Spleen (tissue), 11 donors: ENCODE results near the gene BPIFB2. TPM values are rescaled to one million over a fixed set of nuclear protein-coding genes. Genes with fewer than 3 reads are reported as not detected.

ENCODE experiments used
- DNase-seq: peaks from one replicate; pipeline ENCODE4 v3.0.0-alpha.2; 2020
- H3K27ac ChIP-seq, 8 donors: fragments of 200-600 bp; sonication (generic) in 7 of 8; 1 replicate in 4 of 8; 2 replicates in 4 of 8; pipeline versions ENCODE4 v1.5.0 to v1.8.0; 2016 to 2021; ENCODE audit warnings: inconsistent platforms in 4 of 8, mild to moderate bottlenecking in 4 of 8, moderate library complexity in 1 of 8
- H3K27me3 ChIP-seq, 7 donors: fragments of 200-600 bp; sonication (generic) in 6 of 7; replicated peaks in 1 of 7; 1 replicate in 4 of 7; 2 replicates in 3 of 7; pipeline versions ENCODE4 v1.5.0 to v1.8.0; 2016 to 2021; ENCODE audit warnings: inconsistent platforms in 3 of 7, mild to moderate bottlenecking in 1 of 7
- H3K36me3 ChIP-seq, 6 donors: fragments of 200-600 bp; sonication (generic) in 5 of 6; 1 replicate in 4 of 6; 2 replicates in 2 of 6; pipeline versions ENCODE4 v1.5.0 to v1.8.0; 2016 to 2021; ENCODE audit warnings: inconsistent platforms in 2 of 6
- H3K4me1 ChIP-seq, 6 donors: fragments of 200-600 bp; sonication (generic) in 5 of 6; 1 replicate in 3 of 6; 2 replicates in 3 of 6; pipeline versions ENCODE4 v1.5.0 to v1.8.0; 2016 to 2021; ENCODE audit warnings: inconsistent platforms in 3 of 6
- H3K4me3 ChIP-seq, 8 donors: fragments of 200-600 bp; sonication (generic) in 7 of 8; 1 replicate in 4 of 8; 2 replicates in 4 of 8; pipeline versions ENCODE4 v1.5.0 to v1.8.0; 2016 to 2021; ENCODE audit warnings: inconsistent platforms in 4 of 8, mild to moderate bottlenecking in 4 of 8, moderate library complexity in 2 of 8
- H3K9me3 ChIP-seq, 8 donors: fragments of 200-600 bp; sonication (generic) in 7 of 8; 1 replicate in 4 of 8; 2 replicates in 4 of 8; pipeline versions ENCODE4 v1.5.0 to v1.8.0; 2016 to 2021; ENCODE audit warnings: inconsistent platforms in 4 of 8
- POLR2A ChIP-seq, 3 donors: fragments of 450-650 bp; IDR thresholded peaks; one replicate each; pipeline ENCODE4 v1.5.1; 2017; ENCODE audit warnings: antibody characterized with exemption in 3 of 3, mild to moderate bottlenecking in 1 of 3
- POLR2AphosphoS5 ChIP-seq, 3 donors: sonication (generic); formaldehyde crosslinking; IDR thresholded peaks; one replicate each; pipeline ENCODE4 v1.5.1; 2017; ENCODE audit warnings: antibody characterized with exemption in 3 of 3
- WGBS, 5 donors: extraction: QIAGEN DNeasy Blood & Tissue Kit in 3 of 5; methylation state at CpG; one replicate each; pipeline versions ENCODE4 v1.1.5 to v1.1.7; 2013 to 2018; 5-methylcytosine and 5-hydroxymethylcytosine counted together
- intact Hi-C: fragments of 100-400 bp; cut with DNase I; formaldehyde crosslinking; loops from one replicate; pipeline ENCODE4 v1.15.0; 2023; ENCODE audit warnings: low total_unique reads
- polyA plus RNA-seq, 3 donors: library from polyadenylated mRNA; stranded (reverse); fragments of 200-250 nt; gene quantifications; one replicate each; pipeline ENCODE4 v1.2.1, GENCODE V29; 2013
- total RNA-seq, 7 donors: library from RNA; depleted of rRNA in 3 of 7; stranded (reverse); fragments of >200 nt in 3 of 7; fragmentation: NEBNext Ultra II Directional in 4 of 7; extraction: Animal tissue kit (Norgen Biotek cat#: 25700) in 4 of 7; gene quantifications; one replicate each; pipeline versions ENCODE4 v1.1.0 to v1.2.1, GENCODE V29; 2016 to 2021
- TF ChIP-seq, protein P1 (sequence below), 11 experiments: fragments of 200-600 bp in 7 of 11; fragments of 450-650 bp in 4 of 11; sonication (generic) in 4 of 11; IDR thresholded peaks in 8 of 11; conservative IDR thresholded peaks in 3 of 11; 1 replicate in 7 of 11; 2 replicates in 4 of 11; pipeline versions ENCODE4 v1.4.0 to v1.8.0; 2016 to 2021; ENCODE audit warnings: antibody characterized with exemption in 11 of 11, inconsistent platforms in 4 of 11, mild to moderate bottlenecking in 1 of 11
- donor health status: healthy with polysubstance abuse.
- donor health status: DM: no; HTN: no; CAD: no; lungs with moderate emphysema.
- donor health status: DM: no; HTN: no; CAD: no.
- donor health status: Bipolar disorder and iron deficiency.
- donor health status: healthy.
- donor health status: DM: no; HTN: no; CAD: no.
- donor health status: DM: yes; HTN: yes; CAD: no.

BPIFB2 gene
- total and polyA plus RNA-seq, 10 donors = not detected

DNA sequence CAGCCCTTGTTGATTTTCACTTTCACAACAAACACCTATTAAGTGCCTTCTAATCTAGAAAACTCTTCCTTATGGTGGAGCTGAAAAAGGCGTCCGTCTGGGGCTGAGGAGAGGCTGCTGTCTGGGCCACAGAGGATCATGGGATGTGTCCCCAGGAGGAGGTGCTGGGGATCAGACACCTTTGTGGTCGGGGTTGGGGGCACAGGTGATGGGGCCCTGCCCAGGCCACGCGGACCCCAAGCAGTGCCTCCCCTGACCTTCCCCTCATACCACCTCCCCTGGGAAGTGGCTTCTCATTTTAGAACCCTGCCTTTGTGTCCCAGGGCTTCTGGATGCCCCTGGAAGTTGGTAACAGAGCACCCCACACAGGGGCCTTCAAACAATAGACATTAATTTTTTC lies 44.3 kb upstream of the BPIFB2 start:
- H3K4me3 ChIP-seq = no peak overlapping the region
- intact Hi-C loops = no loop called here
- TF ChIP-seq, protein P1, sequence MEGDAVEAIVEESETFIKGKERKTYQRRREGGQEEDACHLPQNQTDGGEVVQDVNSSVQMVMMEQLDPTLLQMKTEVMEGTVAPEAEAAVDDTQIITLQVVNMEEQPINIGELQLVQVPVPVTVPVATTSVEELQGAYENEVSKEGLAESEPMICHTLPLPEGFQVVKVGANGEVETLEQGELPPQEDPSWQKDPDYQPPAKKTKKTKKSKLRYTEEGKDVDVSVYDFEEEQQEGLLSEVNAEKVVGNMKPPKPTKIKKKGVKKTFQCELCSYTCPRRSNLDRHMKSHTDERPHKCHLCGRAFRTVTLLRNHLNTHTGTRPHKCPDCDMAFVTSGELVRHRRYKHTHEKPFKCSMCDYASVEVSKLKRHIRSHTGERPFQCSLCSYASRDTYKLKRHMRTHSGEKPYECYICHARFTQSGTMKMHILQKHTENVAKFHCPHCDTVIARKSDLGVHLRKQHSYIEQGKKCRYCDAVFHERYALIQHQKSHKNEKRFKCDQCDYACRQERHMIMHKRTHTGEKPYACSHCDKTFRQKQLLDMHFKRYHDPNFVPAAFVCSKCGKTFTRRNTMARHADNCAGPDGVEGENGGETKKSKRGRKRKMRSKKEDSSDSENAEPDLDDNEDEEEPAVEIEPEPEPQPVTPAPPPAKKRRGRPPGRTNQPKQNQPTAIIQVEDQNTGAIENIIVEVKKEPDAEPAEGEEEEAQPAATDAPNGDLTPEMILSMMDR (IDR thresholded peaks at IDR 0.05 in 8 of 11, conservative IDR thresholded peaks at IDR 0.05 in 3 of 11) = no peak
- TF ChIP-seq POLR2A (IDR thresholded peaks at IDR 0.05) (no peak), POLR2AphosphoS5 (IDR thresholded peaks at IDR 0.05) (no peak)
- peaks cover 0 to 7% (median 4%) of the 10 kb centered on the region in 8 donors for H3K9me3 ChIP-seq
- no peaks in the 10 kb centered on the region for H3K27me3 ChIP-seq
- 78 to 85% (median 83%) methylated on average over 5 of the region's 5 CpGs for WGBS, 5 donors
- H3K4me1 ChIP-seq = peaks cover 6 to 32% (median 31%) of the 10 kb centered on the region in 6 donors
- no peaks in the 10 kb centered on the region for H3K36me3 ChIP-seq
- peak; percentile 63 for DNase-seq
- no peak overlapping the region for H3K27ac ChIP-seq

DNA sequence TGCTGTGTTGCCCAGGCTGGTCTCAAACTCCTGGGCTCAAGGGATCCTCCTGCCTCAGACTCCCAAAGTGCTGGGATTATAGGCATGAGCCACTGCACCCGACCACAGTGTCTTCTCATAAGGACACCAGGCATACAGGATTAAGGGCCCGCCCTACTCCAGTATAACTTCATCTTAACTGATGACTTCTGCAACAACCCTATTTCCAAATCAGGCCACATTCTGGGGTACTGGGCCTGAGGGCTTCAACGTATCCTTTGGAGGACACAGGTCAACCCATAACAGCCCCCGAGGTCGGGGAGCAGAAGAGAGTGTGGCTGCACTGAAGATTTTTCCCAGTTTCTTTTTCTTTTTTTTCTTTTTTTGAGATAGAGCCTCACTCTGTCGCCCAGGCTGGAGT lies 42.9 kb upstream of the BPIFB2 start:
- H3K9me3 ChIP-seq = no peaks in the 10 kb centered on the region
- intact Hi-C loops = no loop called here
- TF ChIP-seq POLR2AphosphoS5 (IDR thresholded peaks at IDR 0.05) = no peak
- TF ChIP-seq POLR2A (IDR thresholded peaks at IDR 0.05) = no peak
- TF ChIP-seq, protein P1 (IDR thresholded peaks at IDR 0.05 in 8 of 11, conservative IDR thresholded peaks at IDR 0.05 in 3 of 11) = no peak
- no peak for DNase-seq
- no peak overlapping the region for H3K4me3 ChIP-seq
- no peak overlapping the region for H3K27ac ChIP-seq
- H3K4me1 ChIP-seq = peaks cover 6 to 46% (median 43%) of the 10 kb centered on the region in 6 donors
- no peaks in the 10 kb centered on the region for H3K36me3 ChIP-seq
- 84 to 95% (median 89%) methylated on average over 6 of the region's 6 CpGs for WGBS, 5 donors
- H3K27me3 ChIP-seq = no peaks in the 10 kb centered on the region

DNA sequence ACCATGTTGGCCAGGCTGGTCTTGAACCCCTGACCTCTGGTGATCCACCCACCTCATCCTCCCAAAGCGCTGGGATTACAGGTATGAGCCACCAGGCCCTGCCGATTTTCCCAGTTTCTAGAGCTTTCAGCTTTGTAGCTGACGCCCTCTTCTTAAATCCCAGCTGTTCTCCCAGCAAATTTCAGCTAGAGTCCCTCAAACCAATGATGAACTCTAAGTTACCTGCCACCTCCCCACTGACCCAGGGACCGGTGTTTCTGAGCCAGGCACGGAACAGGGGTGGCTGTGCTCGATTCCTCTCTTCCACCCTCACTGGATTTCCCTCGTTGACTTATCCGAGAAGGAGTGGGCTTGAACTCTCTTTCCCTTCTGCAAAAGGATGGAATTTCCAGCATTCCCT lies 42.4 kb upstream of the BPIFB2 start:
- Histone ChIP-seq H3K27ac (peak overlapping the region in 3 of 8 donors; percentile 42 to 95 (median 88)), H3K9me3 (no peaks in the 10 kb centered on the region), H3K4me1 (peaks cover 6 to 51% (median 48%) of the 10 kb centered on the region in 6 donors), H3K27me3 (no peaks in the 10 kb centered on the region), H3K36me3 (no peaks in the 10 kb centered on the region), H3K4me3 (no peak overlapping the region)
- no peak for DNase-seq
- 72 to 92% (median 82%) methylated on average over 8 of the region's 8 CpGs for WGBS, 5 donors
- intact Hi-C loops = no loop called here
- TF ChIP-seq POLR2A (IDR thresholded peaks at IDR 0.05) = no peak
- no peak for TF ChIP-seq POLR2AphosphoS5 (IDR thresholded peaks at IDR 0.05)
- TF ChIP-seq, protein P1 (IDR thresholded peaks at IDR 0.05 in 8 of 11, conservative IDR thresholded peaks at IDR 0.05 in 3 of 11) = no peak

DNA sequence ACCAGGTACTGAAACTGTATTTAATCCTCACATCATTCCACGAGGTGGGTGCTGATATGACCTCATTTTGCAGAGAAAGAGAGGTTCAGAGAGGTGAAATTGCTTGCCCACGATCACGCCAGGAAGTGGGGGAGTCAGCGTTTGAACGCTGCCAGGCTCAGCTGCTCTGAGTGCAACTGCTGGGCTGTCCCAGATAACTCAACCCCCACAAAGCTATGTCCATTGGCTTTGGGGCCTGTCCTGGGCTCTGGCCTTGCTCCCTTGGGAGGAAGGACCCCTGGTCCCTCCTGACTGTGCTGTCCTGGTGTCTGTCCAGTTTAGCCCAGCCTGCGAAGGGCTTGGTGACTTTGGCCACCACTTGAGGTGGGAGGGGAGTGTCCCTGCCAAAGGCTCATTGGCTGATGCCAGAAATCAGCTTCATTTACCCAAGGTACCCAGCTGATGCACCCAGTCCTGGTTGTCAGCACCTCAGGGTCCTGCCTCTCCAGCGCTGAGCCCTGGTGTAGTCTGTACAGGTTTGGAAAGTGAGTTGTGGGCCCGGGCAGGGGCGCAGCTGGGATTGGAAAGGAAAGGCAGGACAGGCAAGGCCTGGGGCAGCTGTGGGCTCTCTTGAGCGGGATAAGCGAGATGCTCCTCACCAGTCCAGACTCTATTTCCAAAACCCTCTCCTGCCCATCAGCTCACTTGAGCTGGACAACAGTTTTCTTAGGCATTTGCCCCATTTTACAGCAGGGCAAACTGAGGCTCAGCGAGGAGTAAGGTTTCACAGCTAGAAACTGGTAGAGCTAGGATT lies 41.7 kb upstream of the BPIFB2 start:
- intact Hi-C loops = no loop called here
- H3K27me3 ChIP-seq = no peaks in the 10 kb centered on the region
- H3K9me3 ChIP-seq = no peaks in the 10 kb centered on the region
- H3K36me3 ChIP-seq = no peaks in the 10 kb centered on the region
- WGBS, 5 donors = 58 to 72% (median 66%) methylated on average over 11 to 12 of the region's 12 CpGs
- no peak overlapping the region for H3K4me3 ChIP-seq
- TF ChIP-seq POLR2A (IDR thresholded peaks at IDR 0.05) (no peak), POLR2AphosphoS5 (IDR thresholded peaks at IDR 0.05) (no peak)
- TF ChIP-seq, protein P1 (IDR thresholded peaks at IDR 0.05 in 8 of 11, conservative IDR thresholded peaks at IDR 0.05 in 3 of 11) = no peak
- peak overlapping the region in 4 of 8 donors; percentile 9 to 95 (median 65) for H3K27ac ChIP-seq
- DNase-seq = peak; percentile 76
- peaks cover 6 to 58% (median 55%) of the 10 kb centered on the region in 6 donors for H3K4me1 ChIP-seq
